Stimulated activated CD8-positive, alpha-beta memory T cell treated with anti-CD3 and anti-CD28 coated beads, Interleukin-7, amount 100 ng/mL, for 4 hours (primary cell): ENCODE data around the gene RNU1-4.
"Not testable (repeated sequence)": the region's sequence is repeated elsewhere in the genome, so short reads cannot be mapped to it uniquely, and the experiment has no call there.

Experiments used
- DNase-seq, 2 donors: peaks; one replicate each; pipeline ENCODE4 v3.0.0-alpha.2; 2020; ENCODE audit warnings: low read depth in 2 of 2

The RNU1-4 gene

DNA sequence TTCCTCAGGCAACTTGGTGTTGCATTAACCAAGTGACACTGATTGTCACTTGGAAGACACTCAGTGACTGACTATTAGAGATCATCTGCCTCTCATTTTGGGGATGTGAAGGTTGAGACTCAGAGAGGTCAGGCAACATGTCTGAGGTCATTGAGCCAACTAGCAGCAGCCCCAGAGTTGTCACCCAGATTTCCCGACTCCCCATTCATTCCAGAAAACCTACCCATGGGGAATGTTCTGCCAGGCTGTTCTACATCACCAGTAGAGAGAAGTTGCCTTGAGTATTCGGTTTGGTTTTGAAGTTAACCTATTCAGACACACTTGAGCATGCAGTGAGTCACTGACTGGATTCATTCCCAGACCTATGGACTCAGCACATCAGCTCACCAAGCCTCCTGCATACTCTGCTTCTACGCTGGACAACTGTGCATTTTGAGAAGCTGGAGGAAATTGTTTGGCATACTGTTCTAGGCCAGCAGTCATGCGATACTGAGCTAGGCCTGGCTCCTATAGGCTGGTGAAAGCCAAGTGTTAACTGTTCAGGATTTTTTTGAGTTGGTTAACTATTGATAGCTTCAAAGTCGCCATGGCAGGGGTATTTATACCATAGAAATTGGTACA, 29.9 kb downstream of the RNU1-4 start:
- DNase-seq: not testable (repeated sequence)

DNA sequence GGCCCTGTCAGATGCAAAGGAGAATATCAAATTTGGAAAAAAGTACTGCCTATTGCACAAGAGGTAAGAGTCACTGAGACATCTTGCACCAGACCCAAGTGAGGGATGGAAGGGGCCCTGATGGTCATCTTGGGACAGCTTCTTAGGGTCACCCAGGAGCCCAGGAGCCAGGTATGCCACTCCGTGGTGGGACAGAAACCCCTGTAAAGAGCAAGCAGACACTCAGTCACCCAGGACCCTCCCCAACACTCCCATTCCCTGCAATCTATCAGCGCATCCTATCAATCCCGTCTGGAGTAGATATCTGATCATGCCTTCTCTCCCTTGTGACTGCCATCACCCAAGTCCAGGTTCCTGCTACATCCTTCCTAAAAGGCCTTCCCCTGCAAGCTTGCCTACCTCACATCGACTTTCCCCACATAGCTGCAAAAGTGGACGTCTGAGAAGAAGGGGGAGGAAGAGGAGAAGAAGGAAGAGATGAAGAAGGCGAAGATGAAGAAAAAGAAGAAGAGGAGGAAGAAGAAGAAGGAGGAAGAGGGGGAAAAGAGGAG, 30.7 kb downstream of the RNU1-4 start:
- DNase-seq: not testable (repeated sequence)

DNA sequence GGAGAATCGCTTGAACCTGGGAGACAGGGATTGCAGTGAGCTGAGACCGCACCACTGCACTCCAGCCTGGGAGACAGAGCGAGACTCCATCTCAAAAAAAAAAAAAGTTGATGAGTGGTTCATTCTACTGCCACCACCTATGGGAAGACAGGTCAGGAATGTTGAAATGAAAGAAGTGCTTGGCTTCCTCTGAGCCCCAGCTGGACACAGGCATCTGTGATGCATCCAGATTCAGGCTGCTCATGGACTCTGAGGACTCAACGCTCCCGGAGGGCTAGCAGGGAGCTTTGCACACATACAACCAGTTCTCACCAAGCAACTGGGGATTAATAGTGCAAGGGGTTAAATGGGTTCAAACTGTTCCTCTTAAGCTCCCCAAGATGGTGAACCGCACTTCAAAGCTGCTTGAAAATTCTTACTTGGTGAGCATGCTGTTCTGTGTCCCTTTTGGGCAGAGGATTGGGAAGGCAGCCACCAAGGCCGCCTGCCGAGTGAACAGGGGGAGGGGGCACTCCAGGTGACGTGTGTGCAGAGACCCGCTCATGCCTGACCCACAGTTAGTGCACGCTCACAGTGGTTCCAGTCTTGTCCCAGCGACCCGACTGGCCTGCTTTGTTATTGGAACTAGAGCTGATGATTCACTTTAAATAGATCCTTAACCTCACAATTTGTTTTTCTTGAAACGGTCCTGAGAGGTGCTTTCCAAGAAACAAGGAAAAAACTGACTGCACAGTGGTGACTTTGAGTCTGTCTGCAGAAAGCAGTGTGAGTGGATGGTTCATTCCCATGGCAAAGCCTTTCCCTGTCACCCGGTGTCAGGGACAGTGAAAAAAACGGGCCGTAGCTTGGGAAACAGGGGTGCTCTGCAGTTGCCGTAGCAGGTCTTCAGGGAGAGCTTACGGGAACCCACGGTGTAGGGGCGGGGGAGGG, 32.2 kb downstream of the RNU1-4 start:
- not testable (repeated sequence) for DNase-seq

- DNase-seq: not testable (repeated sequence)
These were observed 32.9 kb downstream of the RNU1-4 start for GRCh38 chr1:16773205-16773596.

DNA sequence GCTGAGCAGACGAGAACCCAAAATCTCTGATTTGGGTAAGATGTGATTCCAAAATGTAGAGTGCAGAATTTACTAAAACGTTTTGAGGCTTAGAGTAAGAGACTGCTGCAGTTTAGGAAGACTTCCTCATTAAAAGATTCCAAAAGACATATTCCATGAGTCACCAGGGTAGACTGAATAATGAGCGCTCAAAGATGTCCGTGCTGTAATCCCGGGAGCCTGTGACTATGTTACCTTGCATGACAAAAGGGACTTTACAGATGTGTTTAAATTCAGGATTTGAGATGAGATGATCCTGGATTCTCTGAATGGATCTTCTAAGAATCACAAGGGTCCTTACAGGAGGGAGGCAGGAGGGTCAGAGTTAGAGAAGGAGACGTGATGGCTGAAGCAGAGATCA, 33.4 kb downstream of the RNU1-4 start:
- DNase-seq: not testable (repeated sequence)

GRCh38 chr1:16774773-16775172, 34.5 kb downstream of the RNU1-4 start:
- not testable (repeated sequence) for DNase-seq

DNA sequence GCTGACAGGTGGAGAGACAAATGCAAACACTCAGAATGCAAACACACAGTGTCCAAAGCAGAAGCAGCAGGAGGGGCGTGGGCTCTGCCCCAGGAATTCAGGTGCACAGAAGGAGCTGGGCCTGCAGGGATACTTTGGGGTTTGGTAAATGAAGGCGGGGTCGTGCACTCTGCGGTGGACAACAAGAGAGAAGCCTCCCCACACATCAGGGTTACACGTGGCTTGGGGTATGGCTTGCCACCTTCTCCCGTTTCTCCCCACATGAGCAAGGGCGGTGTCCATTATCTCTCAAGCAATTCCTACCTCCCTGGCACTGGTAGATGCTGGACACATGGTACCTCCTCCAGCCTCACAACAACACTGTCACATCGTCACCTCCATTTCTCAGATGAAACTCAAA, 35.0 kb downstream of the RNU1-4 start:
- DNase-seq: not testable (repeated sequence)

- not testable (repeated sequence) for DNase-seq
These were observed 35.9 kb downstream of the RNU1-4 start for GRCh38 chr1:16776248-16776647.

- not testable (repeated sequence) for DNase-seq
These were observed 36.5 kb downstream of the RNU1-4 start for GRCh38 chr1:16776835-16777234.

DNA sequence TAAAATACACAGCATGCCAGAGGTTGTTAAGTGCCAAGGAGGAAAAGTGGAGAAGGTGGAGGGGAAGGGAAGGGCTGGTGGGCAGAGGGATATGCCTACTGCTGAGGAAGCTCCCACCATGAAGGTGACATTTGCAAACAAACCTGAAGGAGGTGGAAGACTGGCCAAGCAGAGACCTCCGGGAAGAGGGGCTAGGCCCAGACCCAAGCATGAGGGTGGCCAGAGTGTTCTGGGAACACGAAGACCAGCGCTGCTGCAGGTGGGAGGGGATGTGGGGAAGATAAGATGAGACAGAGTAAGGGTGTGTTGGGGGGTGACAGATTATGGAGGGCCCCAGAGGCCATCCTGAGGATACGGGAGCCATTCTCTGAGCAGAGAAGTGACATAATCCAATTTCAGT, 37.5 kb downstream of the RNU1-4 start:
- not testable (repeated sequence) for DNase-seq

- not testable (repeated sequence) for DNase-seq
These were observed 39.2 kb downstream of the RNU1-4 start for GRCh38 chr1:16779525-16779924.

DNA sequence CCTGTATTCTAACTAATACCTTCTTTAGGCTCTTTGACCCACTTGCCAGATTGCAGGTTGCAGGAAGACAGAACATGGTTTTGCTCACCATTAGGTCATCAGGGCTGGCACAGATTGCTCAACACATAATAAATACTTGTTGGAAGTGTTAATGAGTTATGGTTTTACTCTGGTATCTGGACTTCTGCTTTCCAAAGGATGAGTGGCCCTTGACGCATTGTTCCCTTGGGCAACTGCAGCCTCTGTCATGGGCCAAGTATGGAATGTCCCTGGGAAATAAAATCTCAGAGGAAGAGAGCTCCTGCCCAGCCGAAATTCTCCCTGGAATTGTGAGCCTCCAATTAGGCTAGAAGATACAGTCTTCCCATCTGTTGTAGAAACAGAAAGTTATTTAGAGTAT, 40.7 kb downstream of the RNU1-4 start:
- DNase-seq: not testable (repeated sequence)

DNA sequence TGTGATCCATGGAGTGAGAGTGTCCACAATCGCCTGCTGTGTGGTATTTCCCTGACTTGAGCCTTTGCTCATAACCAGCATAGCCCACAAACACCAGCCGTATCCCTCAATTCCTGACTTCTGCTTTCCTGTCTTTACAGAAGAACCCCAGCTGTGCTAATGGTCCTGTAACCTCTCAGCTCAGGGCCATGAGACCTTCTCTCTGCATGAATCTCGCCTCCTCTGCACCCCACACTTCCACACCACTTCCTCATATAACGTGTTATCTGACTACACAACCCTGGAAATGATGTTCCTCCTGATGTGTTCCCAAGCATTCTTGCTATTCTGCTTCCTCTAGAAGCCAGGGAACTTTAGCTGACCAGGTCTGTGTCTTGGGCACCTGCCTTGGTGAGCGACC, 41.3 kb downstream of the RNU1-4 start:
- not testable (repeated sequence) for DNase-seq

- not testable (repeated sequence) for DNase-seq
These were observed 44.6 kb downstream of the RNU1-4 start for GRCh38 chr1:16784955-16785354.

DNA sequence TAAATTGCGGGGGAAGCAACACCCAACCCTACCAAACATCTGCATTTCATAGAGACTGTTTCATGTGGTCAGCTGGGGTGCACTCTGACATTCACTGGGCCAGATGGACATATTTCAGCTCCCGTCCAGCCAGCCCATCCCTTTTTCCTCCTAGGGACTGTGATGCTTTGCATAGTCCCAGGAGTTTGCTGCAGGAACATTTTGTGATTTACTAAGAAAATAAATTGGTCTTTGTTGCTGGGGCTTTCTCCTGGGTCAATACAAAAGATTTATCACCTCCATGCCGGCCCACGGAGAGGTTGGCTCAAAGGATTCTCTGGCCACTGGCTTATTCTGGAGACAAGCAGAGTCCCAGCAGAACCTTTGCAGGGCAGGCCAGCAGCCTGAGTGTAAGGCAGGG, 46.0 kb downstream of the RNU1-4 start:
- not testable (repeated sequence) for DNase-seq

GRCh38 chr1:16787175-16787574, 46.9 kb downstream of the RNU1-4 start:
- not testable (repeated sequence) for DNase-seq

GRCh38 chr1:16787711-16788110, 47.4 kb downstream of the RNU1-4 start:
- not testable (repeated sequence) for DNase-seq
